ENCODE measurements around the gene KRT79. TPM values are rescaled to one million over a fixed set of nuclear protein-coding genes. Genes with fewer than 3 reads are reported as not detected.

KRT79 gene
- total RNA-seq, 6 experiments from 2014 or later: not detected

GRCh38 chr12:52877242-52877641, 43.1 kb upstream of the KRT79 start:
- Histone ChIP-seq H3K27me3 (no peaks in the 10 kb centered on the region), H3K27ac (no peak overlapping the region), H3K9me3 (no peaks in the 10 kb centered on the region), H3K4me3 (no peak overlapping the region), H3K4me1 (peaks cover 0 to 8% (median 0%) of the 10 kb centered on the region in 4 donors), H3K36me3 (no peaks in the 10 kb centered on the region)
- DNase-seq (no peak), ATAC-seq (no peak)
- TF ChIP-seq POLR2A (IDR thresholded peaks at IDR 0.05) (no peak), CTCF (IDR thresholded peaks at IDR 0.05) (no peak)
- intact Hi-C loops (cut with DNase I): loop anchor here (5.0 to 10.0 kb wide), 5 partner anchors 290 to 725 kb away; partner anchors contain the start of gene KRT85 (in 1 of the 2)
- WGBS (ENCODE audit: insufficient coverage, low coverage, low lambda C conversion rate, missing lambda C conversion rate): 67% methylated on average over 2 of the region's 3 CpGs

GRCh38 chr12:52876372-52876771, 42.3 kb upstream of the KRT79 start:
- TF ChIP-seq POLR2A (IDR thresholded peaks at IDR 0.05) (no peak), CTCF (IDR thresholded peaks at IDR 0.05) (no peak)
- DNase-seq (peak in 1 of 3 donors; percentile 33), ATAC-seq (no peak)
- Histone ChIP-seq H3K4me3 (no peak overlapping the region), H3K4me1 (peaks cover 0 to 8% (median 0%) of the 10 kb centered on the region in 4 donors), H3K36me3 (no peaks in the 10 kb centered on the region), H3K27ac (no peak overlapping the region), H3K9me3 (no peaks in the 10 kb centered on the region), H3K27me3 (no peaks in the 10 kb centered on the region)
- 92% methylated on average over 2 of the region's 7 CpGs for WGBS (ENCODE audit: insufficient coverage, low coverage, low lambda C conversion rate, missing lambda C conversion rate)
- intact Hi-C loops (cut with DNase I): loop anchor here (5.0 to 10.0 kb wide), 5 partner anchors 289 to 724 kb away; partner anchors contain the start of gene KRT85 (in 1 of the 2)

GRCh38 chr12:52874573-52875435, 40.7 kb upstream of the KRT79 start:
- no peaks in the 10 kb centered on the region for H3K36me3 ChIP-seq
- H3K27ac ChIP-seq: peak overlapping the region in 1 of 3 donors; percentile 21
- TF ChIP-seq CTCF (IDR thresholded peaks at IDR 0.05): no peak
- WGBS (ENCODE audit: insufficient coverage, low coverage, low lambda C conversion rate, missing lambda C conversion rate): 70% methylated on average over 2 of the region's 10 CpGs
- peaks cover 0 to 6% (median 0%) of the 10 kb centered on the region in 4 donors for H3K4me1 ChIP-seq
- H3K4me3 ChIP-seq: peak overlapping the region in 1 of 3 donors; percentile 33
- intact Hi-C loops (cut with DNase I): loop anchor here (5.0 to 10.0 kb wide), 5 partner anchors 288 to 723 kb away; partner anchors contain the start of gene KRT85 (in 1 of the 2)
- no peaks in the 10 kb centered on the region for H3K27me3 ChIP-seq
- H3K9me3 ChIP-seq: no peaks in the 10 kb centered on the region
- DNase-seq (no peak), ATAC-seq (no peak)

GRCh38 chr12:52873832-52874572, 39.9 kb upstream of the KRT79 start:
- Histone ChIP-seq H3K9me3 (no peaks in the 10 kb centered on the region), H3K36me3 (no peaks in the 10 kb centered on the region), H3K27me3 (no peaks in the 10 kb centered on the region), H3K4me1 (no peaks in the 10 kb centered on the region), H3K27ac (peak overlapping the region in 1 of 3 donors; percentile 70), H3K4me3 (peak overlapping the region; percentile 25 to 33 (median 29))
- TF ChIP-seq POLR2A (IDR thresholded peaks at IDR 0.05) (no peak), CTCF (IDR thresholded peaks at IDR 0.05) (no peak)
- whole genome bisulfite sequencing (ENCODE audit: insufficient coverage, low coverage, low lambda C conversion rate, missing lambda C conversion rate): 9% methylated on average over 6 of the region's 55 CpGs
- ATAC-seq (peak; percentile 59 to 71 (median 65)), DNase-seq (peak; percentile 67 to 89 (median 72))
- intact Hi-C loops (cut with DNase I): loop anchor here (10.0 kb wide), 3 partner anchors 499 to 719 kb away; partner anchors contain the start of gene KRT85 (in 1 of the 2)
